ENCODE data around the gene BICD2.
A peak's percentile ranks its signal among the peaks of the same experiment; 100 is the strongest.
"Not testable (repeated sequence)": the region's sequence is repeated elsewhere in the genome, so short reads cannot be mapped to it uniquely, and the experiment has no call there.

Gene BICD2

GRCh38 chr9:92764381-92764987 is at the start of gene BICD2:
TSS of gene BICD2 (minus strand) at chr9:92764833. CDS start at chr9:92764744, 89 bp downstream.
- in situ Hi-C loops (cut with MboI; ENCODE audit: low sequenced_read_pairs, unreplicated experiment): no loop called here
- no peak for TF ChIP-seq CTCF (IDR thresholded peaks at IDR 0.05; ENCODE audit: borderline replicate concordance, control extremely low read depth, extremely low read depth, insufficient read depth, missing control alignments)
- DNase-seq (ENCODE audit: low spot score): no peak

- DNase-seq (ENCODE audit: low spot score); in situ Hi-C loops (cut with MboI; ENCODE audit: low sequenced_read_pairs, unreplicated experiment): not testable (repeated sequence)
These were observed 45.1 kb upstream of the BICD2 start for GRCh38 chr9:92809629-92810326.

- TF ChIP-seq CTCF (IDR thresholded peaks at IDR 0.05; ENCODE audit: borderline replicate concordance, control extremely low read depth, extremely low read depth, insufficient read depth, missing control alignments): no peak
- peak; percentile 78 for DNase-seq (ENCODE audit: low spot score)
- in situ Hi-C loops (cut with MboI; ENCODE audit: low sequenced_read_pairs, unreplicated experiment): no loop called here
These were observed 44.3 kb upstream of the BICD2 start for GRCh38 chr9:92808726-92809451.

- no peak for TF ChIP-seq CTCF (IDR thresholded peaks at IDR 0.05; ENCODE audit: borderline replicate concordance, control extremely low read depth, extremely low read depth, insufficient read depth, missing control alignments)
- no peak for DNase-seq (ENCODE audit: low spot score)
- in situ Hi-C loops (cut with MboI; ENCODE audit: low sequenced_read_pairs, unreplicated experiment): no loop called here
These were observed 43.4 kb upstream of the BICD2 start for GRCh38 chr9:92807757-92808725.

- no peak for DNase-seq (ENCODE audit: low spot score)
- in situ Hi-C loops (cut with MboI; ENCODE audit: low sequenced_read_pairs, unreplicated experiment): no loop called here
- TF ChIP-seq CTCF (IDR thresholded peaks at IDR 0.05; ENCODE audit: borderline replicate concordance, control extremely low read depth, extremely low read depth, insufficient read depth, missing control alignments): no peak
These were observed 42.6 kb upstream of the BICD2 start for GRCh38 chr9:92807031-92807756.

GRCh38 chr9:92804727-92805126 is 40.1 kb upstream of the BICD2 start:
- no peak for DNase-seq (ENCODE audit: low spot score)
- no peak for TF ChIP-seq CTCF (IDR thresholded peaks at IDR 0.05; ENCODE audit: borderline replicate concordance, control extremely low read depth, extremely low read depth, insufficient read depth, missing control alignments)
- in situ Hi-C loops (cut with MboI; ENCODE audit: low sequenced_read_pairs, unreplicated experiment): no loop called here

Measured in GM13976 (cell line).